GM21723 (cell line): ENCODE results near the gene TTK.

Source experiments
- ATAC-seq: cut with Tn5 transposase; IDR thresholded peaks from one replicate; pipeline ENCODE4 v1.9.1; 2021; ENCODE audit warnings: mild to moderate bottlenecking, moderate library complexity; ENCODE audit not compliant: unreplicated experiment

Gene TTK

GRCh38 chr6:80004173-80005072 is at the start of gene TTK:
TSS of gene TTK (plus strand) at chr6:80004649. CDS start at chr6:80005844, 1,195 bp downstream.
- ATAC-seq = peak; percentile 100

- ATAC-seq = no peak
Measured at GRCh38 chr6:79954849-79955248, 49.6 kb upstream of the TTK start.

- ATAC-seq = no peak
Measured at GRCh38 chr6:79964607-79965081, 39.8 kb upstream of the TTK start.

GRCh38 chr6:79967178-79967577 is 37.3 kb upstream of the TTK start:
- ATAC-seq = no peak

GRCh38 chr6:79969784-79970183 is 34.7 kb upstream of the TTK start:
- no peak for ATAC-seq

GRCh38 chr6:79971193-79971592 is 33.3 kb upstream of the TTK start:
- no peak for ATAC-seq

GRCh38 chr6:79981652-79982051 is 22.8 kb upstream of the TTK start:
- ATAC-seq = no peak

GRCh38 chr6:79984261-79984660 is 20.2 kb upstream of the TTK start:
- ATAC-seq = no peak

- ATAC-seq = no peak
Measured at GRCh38 chr6:79985128-79985527, 19.3 kb upstream of the TTK start.

- no peak for ATAC-seq
Measured at GRCh38 chr6:79989641-79990040, 14.8 kb upstream of the TTK start.

- no peak for ATAC-seq
Measured at GRCh38 chr6:79993012-79993910, 11.2 kb upstream of the TTK start.

GRCh38 chr6:79993911-79994309 is 10.5 kb upstream of the TTK start:
- ATAC-seq = no peak

- no peak for ATAC-seq
Measured at GRCh38 chr6:79997728-79998127, 6.7 kb upstream of the TTK start.

- no peak for ATAC-seq
Measured at GRCh38 chr6:80001337-80001736, 3.1 kb upstream of the TTK start.

GRCh38 chr6:80003826-80004172 is 650 bp upstream of the TTK start:
- no peak for ATAC-seq

GRCh38 chr6:80005406-80005805 is 957 bp downstream of the TTK start:
- ATAC-seq = no peak

- ATAC-seq = no peak
Measured at GRCh38 chr6:80006541-80006940, 2.1 kb downstream of the TTK start.

- ATAC-seq = no peak
Measured at GRCh38 chr6:80009531-80009930, 5.1 kb downstream of the TTK start.

- no peak for ATAC-seq
Measured at GRCh38 chr6:80010288-80010687, 5.8 kb downstream of the TTK start.

GRCh38 chr6:80015839-80016435 is 11.5 kb downstream of the TTK start:
- ATAC-seq = no peak

- no peak for ATAC-seq
Measured at GRCh38 chr6:80020381-80021120, 16.1 kb downstream of the TTK start.
